ENCODE data around the gene PRKCA. TPM values are rescaled to one million over a fixed set of nuclear protein-coding genes. Genes with fewer than 3 reads are reported as not detected.
A peak's percentile ranks its signal among the peaks of the same experiment; 100 is the strongest.

Gene PRKCA
- total RNA-seq, 4 donors from 2014 or later, result 9.8 to 25.6 (median 12.2) TPM

GRCh38 chr17:66713533-66714042 is 411.2 kb downstream of the PRKCA start:
- TF ChIP-seq POLR2A (IDR thresholded peaks at IDR 0.05), result no peak
- no peak for TF ChIP-seq CTCF (IDR thresholded peaks at IDR 0.05)
- TF ChIP-seq POLR2AphosphoS5 (IDR thresholded peaks at IDR 0.05), result no peak
- TF ChIP-seq EP300 (IDR thresholded peaks at IDR 0.05), result no peak
- H3K27me3 ChIP-seq, result no peaks in the 10 kb centered on the region
- no peak overlapping the region for H3K4me3 ChIP-seq
- DNase-seq (ENCODE audit: low spot score in 2 of 2), result no peak
- no peaks in the 10 kb centered on the region for H3K36me3 ChIP-seq
- H3K4me1 ChIP-seq, result peaks cover 30% of the 10 kb centered on the region
- no peak overlapping the region for H3K27ac ChIP-seq
- 74% methylated on average over 6 of the region's 6 CpGs for WGBS
- no peaks in the 10 kb centered on the region for H3K9me3 ChIP-seq

GRCh38 chr17:66714046-66715023 is 411.9 kb downstream of the PRKCA start:
- no peak for TF ChIP-seq POLR2AphosphoS5 (IDR thresholded peaks at IDR 0.05)
- no peak for TF ChIP-seq CTCF (IDR thresholded peaks at IDR 0.05)
- no peak for TF ChIP-seq EP300 (IDR thresholded peaks at IDR 0.05)
- no peak for TF ChIP-seq POLR2A (IDR thresholded peaks at IDR 0.05)
- no peak for DNase-seq (ENCODE audit: low spot score in 2 of 2)
- no peak overlapping the region for H3K27ac ChIP-seq
- WGBS, result 81% methylated on average over 14 of the region's 17 CpGs
- peaks cover 30% of the 10 kb centered on the region for H3K4me1 ChIP-seq
- no peaks in the 10 kb centered on the region for H3K27me3 ChIP-seq
- no peak overlapping the region for H3K4me3 ChIP-seq
- H3K36me3 ChIP-seq, result no peaks in the 10 kb centered on the region
- no peaks in the 10 kb centered on the region for H3K9me3 ChIP-seq

- Histone ChIP-seq H3K36me3 (no peaks in the 10 kb centered on the region), H3K27me3 (no peaks in the 10 kb centered on the region), H3K9me3 (no peaks in the 10 kb centered on the region), H3K27ac (no peak overlapping the region), H3K4me3 (no peak overlapping the region), H3K4me1 (peaks cover 30% of the 10 kb centered on the region)
- TF ChIP-seq CTCF (IDR thresholded peaks at IDR 0.05) (no peak), POLR2AphosphoS5 (IDR thresholded peaks at IDR 0.05) (no peak), EP300 (IDR thresholded peaks at IDR 0.05) (no peak), POLR2A (IDR thresholded peaks at IDR 0.05) (no peak)
- 53% methylated on average over 11 of the region's 11 CpGs for WGBS
- no peak for DNase-seq (ENCODE audit: low spot score in 2 of 2)
Observed at GRCh38 chr17:66715076-66715675, 412.8 kb downstream of the PRKCA start.

- Histone ChIP-seq H3K27me3 (no peaks in the 10 kb centered on the region), H3K4me3 (no peak overlapping the region), H3K9me3 (no peaks in the 10 kb centered on the region), H3K36me3 (no peaks in the 10 kb centered on the region), H3K27ac (no peak overlapping the region), H3K4me1 (peaks cover 30% of the 10 kb centered on the region)
- TF ChIP-seq POLR2A (IDR thresholded peaks at IDR 0.05) (no peak), POLR2AphosphoS5 (IDR thresholded peaks at IDR 0.05) (no peak), CTCF (IDR thresholded peaks at IDR 0.05) (peak; percentile 29 to 54), EP300 (IDR thresholded peaks at IDR 0.05) (no peak)
- 41% methylated on average over 3 of the region's 3 CpGs for WGBS
- DNase-seq (ENCODE audit: low spot score in 2 of 2), result no peak
Observed at GRCh38 chr17:66715745-66716156, 413.3 kb downstream of the PRKCA start.

Measured in suprapubic skin (tissue), 4 donors.